NAMALWA (cell line): ENCODE data around the gene CBLN3.
"Not testable (repeated sequence)": the region's sequence is repeated elsewhere in the genome, so short reads cannot be mapped to it uniquely, and the experiment has no call there.

Experiments used
- DNase-seq: peaks from one replicate; pipeline ENCODE4 v3.0.0-alpha.2; 2015; ENCODE audit warnings: low spot score

The CBLN3 gene

DNA sequence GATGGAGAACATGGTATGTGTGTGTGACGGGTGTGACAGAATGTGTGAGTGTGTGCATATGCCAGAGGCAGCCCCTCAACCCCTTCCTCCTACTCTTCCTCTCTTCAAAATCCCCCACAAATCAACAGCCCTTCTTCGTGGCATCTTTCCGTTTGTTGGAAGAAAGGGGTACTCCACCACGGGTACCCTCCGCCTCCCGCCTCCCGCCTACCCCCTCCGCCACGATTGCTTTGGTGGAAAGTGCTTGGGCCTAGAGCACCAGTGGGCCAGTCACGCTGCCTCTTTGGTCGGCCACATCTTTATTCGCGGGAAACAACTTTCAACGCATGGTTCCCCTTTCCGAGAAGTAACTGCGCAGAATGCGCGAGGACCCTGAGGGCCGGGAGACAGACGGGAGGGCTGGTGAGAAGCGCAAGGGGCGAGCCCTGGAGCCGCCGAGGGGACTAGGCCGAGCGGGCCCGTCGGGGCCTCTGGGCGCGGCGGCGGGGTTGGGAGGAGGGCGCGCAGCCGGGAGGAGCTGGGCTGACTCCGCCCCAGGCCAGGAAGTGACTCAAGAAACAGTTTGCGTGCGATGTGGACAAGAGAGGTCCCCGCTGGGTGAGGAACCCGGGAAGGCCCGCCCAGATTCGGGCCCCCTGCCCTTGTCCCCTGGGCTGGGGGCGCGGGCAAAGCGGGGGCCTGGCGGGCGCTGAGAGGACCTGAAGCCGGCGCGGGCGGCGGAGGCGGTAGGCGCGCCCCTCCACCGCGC, at the start of gene CBLN3, which contains the start of gene KHNYN:
CBLN3 (minus strand) TSS at position 274 of the 748 bp plus-strand sequence. CDS start 614 bp downstream, outside the sequence.
KHNYN (plus strand) TSS at position 560 of the 748 bp plus-strand sequence. CDS start 777 bp downstream, outside the sequence.
- peak; percentile 88 for DNase-seq

- no peak for DNase-seq
Measured at GRCh38 chr14:24475261-24475660, 45.8 kb upstream of the CBLN3 start.

DNA sequence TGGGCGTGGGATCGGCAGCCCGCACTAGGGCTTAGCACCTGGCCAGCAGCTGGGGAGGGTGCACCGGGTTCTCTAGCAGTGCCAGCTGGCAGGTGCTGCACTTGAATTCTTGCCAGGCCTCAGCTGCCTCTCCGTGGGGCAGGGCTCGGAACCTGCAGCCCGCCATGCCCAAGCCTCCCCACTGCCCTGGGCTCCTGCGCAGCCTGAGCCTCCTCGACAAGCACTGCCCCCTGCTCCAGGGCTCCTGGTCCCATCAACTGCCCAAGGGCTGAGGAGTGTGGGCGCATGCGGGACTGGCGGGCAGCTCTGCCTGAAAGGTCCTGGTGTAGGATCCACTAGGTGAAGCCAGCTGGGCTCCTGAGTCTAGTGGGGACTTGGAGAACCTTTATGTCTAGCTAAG, 43.7 kb upstream of the CBLN3 start:
- no peak for DNase-seq

DNA sequence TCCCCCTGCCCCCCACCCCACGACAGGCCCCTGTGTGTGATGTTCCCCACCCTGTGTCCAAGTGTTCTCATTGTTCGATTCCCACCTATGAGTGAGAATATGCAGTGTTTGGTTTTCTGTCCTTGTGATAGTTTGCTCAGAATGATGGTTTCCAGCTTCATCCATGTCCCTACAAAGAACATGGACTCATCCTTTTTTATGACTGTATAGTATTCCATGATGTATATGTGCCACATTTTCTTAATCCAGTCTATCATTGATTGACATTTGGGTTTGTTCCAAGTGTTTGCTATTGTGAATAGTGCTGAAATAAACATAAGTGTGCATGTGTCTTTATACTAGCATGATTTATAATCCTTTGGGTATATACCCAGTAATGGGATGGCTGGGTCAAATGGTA, 41.0 kb upstream of the CBLN3 start:
- not testable (repeated sequence) for DNase-seq

DNA sequence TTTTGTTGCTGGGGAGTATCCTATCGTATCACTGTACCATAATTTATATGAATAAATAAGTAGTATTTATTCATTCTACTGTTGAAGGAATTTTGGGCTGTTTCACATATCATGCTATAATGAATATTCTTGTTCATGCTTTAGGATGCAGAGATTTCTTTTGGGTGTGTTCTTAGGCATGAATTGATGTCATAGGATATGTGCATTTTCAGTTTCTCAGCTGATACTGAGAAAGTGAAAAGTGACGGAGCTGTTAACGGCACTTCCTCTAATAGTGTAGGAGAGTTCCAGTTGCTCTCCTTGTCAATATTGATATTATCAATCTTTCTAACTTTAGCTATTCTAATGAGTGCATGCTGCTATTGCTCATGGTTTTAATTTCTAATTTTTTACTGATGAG, 36.3 kb upstream of the CBLN3 start:
- DNase-seq, result no peak

GRCh38 chr14:24465368-24465767, 35.9 kb upstream of the CBLN3 start:
- no peak for DNase-seq

GRCh38 chr14:24463884-24464785, 34.7 kb upstream of the CBLN3 start:
- DNase-seq, result no peak

GRCh38 chr14:24463017-24463883, 33.8 kb upstream of the CBLN3 start:
- DNase-seq, result no peak

DNA sequence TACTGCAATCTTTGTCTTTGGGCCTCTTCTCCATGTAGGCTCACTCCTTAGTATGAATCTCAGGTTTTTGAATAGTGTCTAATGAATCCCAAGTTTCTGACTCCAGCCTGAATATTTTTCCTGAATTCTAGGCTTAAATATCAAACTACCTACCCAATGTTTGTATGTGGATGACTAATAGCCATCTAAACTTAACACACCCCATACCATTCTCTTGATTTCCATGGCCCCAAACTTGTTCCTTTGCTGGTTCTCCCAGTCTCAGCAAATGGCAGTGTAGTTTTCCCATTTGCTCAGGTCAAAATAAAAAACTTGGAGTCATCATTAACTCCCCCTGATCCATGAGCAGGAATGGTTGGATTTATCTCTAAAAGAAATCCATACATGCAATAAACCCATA, 31.9 kb upstream of the CBLN3 start:
- no peak for DNase-seq

DNA sequence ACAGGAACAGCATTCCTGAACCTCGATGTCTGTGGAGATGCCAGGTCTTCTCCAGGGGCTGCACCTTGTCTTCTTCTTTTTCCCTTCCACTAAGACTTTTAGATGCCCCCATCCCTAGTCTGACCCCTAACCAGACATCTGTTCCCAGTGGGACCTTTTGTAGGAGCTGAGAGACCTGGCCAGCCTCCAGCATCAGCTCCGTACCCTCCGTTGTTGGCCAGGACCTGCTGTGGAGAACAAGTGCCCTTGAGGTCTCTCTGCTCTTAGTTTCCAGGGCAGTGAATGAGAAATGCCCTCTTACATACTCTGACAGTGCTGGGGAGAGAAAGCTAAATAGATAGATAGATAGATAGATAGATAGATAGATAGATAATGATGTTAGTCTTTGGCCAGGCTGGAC, 29.9 kb upstream of the CBLN3 start:
- no peak for DNase-seq

- no peak for DNase-seq
Measured at GRCh38 chr14:24458736-24459135, 29.3 kb upstream of the CBLN3 start.

GRCh38 chr14:24456980-24457379, 27.5 kb upstream of the CBLN3 start:
- no peak for DNase-seq

- not testable (repeated sequence) for DNase-seq
Measured at GRCh38 chr14:24450828-24451227, 21.4 kb upstream of the CBLN3 start.

DNA sequence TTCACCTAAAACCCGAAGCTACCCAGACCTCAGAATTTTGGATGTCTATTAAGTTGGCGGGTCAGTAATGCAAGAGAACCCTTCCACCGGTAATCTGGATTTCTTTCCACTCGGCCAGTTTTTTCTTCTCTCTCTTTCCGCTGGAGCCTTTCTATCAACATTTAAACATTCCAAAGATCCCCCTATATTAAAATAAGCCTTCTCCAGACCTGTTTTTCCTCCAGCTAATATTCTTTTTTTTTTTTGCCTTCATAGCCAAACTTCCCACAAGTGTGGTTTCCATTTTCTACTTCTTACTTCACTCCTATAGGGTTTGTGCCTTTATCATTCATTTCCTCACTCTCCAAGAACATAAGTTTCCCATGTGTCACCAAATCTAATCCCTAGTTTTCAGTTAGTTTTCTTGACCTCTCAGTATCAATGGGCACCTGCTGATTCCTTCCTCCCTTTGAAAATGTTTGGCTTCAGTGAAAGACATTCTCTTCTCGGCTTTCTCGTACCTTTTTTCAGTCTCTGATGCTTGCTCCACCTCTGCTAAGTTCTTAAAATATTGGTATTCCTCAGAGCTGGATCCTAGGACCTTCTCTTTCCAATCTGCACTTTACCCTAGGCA, 13.7 kb upstream of the CBLN3 start:
- DNase-seq, result peak; percentile 19

- peak; percentile 100 for DNase-seq
Measured at GRCh38 chr14:24442240-24443052, 13.0 kb upstream of the CBLN3 start, which contains the start of gene SDR39U1. Gene SDR39U1, minus strand, starts transcription at chr14:24442776. Its CDS starts 7 bp downstream, at chr14:24442769.

DNA sequence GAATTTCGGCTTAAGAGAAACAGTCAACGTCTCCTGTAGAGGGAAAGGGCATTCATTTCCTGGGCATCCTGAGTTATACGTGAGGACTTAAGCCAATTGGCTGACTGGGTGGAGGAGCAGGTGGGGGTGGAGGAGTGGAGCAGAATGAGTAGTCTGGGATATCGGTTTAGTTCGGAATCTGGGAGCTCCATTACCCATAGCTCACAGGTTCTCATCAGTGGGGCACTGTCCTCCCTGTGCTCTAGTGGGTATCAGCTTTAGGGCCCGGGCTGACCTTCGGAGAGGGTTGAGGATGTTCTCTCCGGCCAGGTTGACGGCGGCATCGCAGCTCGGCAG, 12.4 kb upstream of the CBLN3 start:
- no peak for DNase-seq

- no peak for DNase-seq
Measured at GRCh38 chr14:24441485-24441884, 12.0 kb upstream of the CBLN3 start.

GRCh38 chr14:24440606-24441399, 11.3 kb upstream of the CBLN3 start:
- no peak for DNase-seq

DNA sequence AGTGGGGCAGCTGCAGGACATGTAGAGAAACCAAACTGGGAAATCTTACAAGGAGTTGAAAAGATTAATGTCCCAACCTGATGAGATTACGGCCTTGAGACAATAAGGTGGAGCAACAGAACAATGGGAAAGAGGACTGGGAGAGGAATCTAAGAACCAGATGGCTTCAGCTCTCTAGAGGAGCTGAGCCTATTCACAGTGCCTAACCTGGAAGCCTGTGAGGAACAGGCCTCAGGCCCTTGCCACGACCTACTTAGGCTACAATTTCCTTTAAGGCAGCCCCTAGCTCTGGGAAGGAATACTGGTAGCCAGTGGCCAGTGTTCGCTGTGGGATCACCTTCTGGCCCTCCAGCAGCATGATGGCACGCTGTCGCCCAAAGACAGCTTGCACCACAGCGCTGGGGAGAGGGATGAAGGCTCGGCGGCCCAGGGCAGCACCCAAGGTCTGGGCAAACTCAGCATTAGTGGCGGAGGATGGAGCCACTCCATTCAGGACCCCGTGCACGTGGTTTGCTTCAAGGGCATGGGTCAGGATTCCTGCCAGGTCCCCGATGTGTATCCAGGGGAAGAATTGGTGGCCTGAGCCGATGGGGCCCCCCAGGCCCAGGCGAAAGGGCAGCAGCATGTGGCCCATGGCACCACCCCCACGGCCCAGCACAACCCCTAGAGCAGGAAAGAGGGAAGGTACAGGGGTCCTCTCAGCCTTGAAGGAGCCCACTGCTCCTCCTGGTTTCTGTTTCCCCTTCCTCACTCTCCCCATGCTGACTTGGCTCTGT, 10.6 kb upstream of the CBLN3 start:
- DNase-seq, result no peak
